Effector memory CD4-positive, alpha-beta T cell (primary cell): Measurements from ENCODE around the gene MAX.
"Not testable (repeated sequence)": the region's sequence is repeated elsewhere in the genome, so short reads cannot be mapped to it uniquely, and the experiment has no call there.

Source experiments
- DNase-seq, 3 donors: peaks; one replicate each; pipeline ENCODE4 v3.0.0-alpha.2; 2020
- H3K27ac ChIP-seq: 2 replicates; pipeline ENCODE4 v1.7.0; 2013; ENCODE audit warnings: mild to moderate bottlenecking, low read length, moderate library complexity; ENCODE audit not compliant: insufficient read depth, poor library complexity, severe bottlenecking
- H3K27me3 ChIP-seq: replicated peaks from 2 replicates; pipeline ENCODE4 v1.7.0; 2013; ENCODE audit warnings: mild to moderate bottlenecking, low read length; ENCODE audit not compliant: insufficient read depth, control insufficient read depth, poor library complexity, severe bottlenecking
- H3K36me3 ChIP-seq: 2 replicates; pipeline ENCODE4 v1.7.0; 2013; ENCODE audit warnings: mild to moderate bottlenecking, low read length, moderate library complexity; ENCODE audit not compliant: control insufficient read depth, insufficient read depth
- H3K4me1 ChIP-seq: 2 replicates; pipeline ENCODE4 v1.7.0; 2013; ENCODE audit warnings: low read length, mild to moderate bottlenecking; ENCODE audit not compliant: control insufficient read depth, insufficient read depth, poor library complexity, severe bottlenecking
- H3K4me3 ChIP-seq: 2 replicates; pipeline ENCODE4 v1.7.0; 2013; ENCODE audit warnings: low read length, low read depth, mild to moderate bottlenecking; ENCODE audit not compliant: insufficient read depth, poor library complexity, severe bottlenecking
- H3K9me3 ChIP-seq: 2 replicates; pipeline ENCODE4 v1.7.0; 2013; ENCODE audit warnings: mild to moderate bottlenecking, low read length, moderate library complexity; ENCODE audit not compliant: control insufficient read depth

MAX gene

DNA sequence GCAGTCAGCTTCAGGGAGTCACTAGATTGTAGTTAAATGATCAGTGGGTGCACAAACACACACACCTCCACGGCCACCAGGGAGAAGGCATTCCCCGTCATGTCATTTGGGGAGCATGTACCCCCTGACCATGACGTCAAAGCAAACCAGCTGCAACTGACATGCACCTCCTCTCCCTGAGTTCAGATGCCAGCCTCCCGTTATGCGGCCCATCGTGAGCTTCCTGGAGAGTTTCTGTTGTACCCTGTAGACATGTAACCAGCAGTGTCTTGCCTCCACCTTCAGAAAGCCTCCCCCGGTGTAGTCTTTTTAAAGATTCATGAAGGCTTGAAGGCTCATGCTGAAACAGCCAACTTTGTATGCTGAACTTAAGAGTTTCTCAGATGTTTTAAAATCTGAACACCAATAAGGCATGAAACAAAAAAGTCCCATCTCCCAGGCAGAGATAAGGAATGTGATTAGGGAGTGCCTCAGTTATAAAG lies 60.8 kb downstream of the MAX start:
- Histone ChIP-seq H3K4me3 (no peak overlapping the region), H3K27ac (no peak overlapping the region), H3K9me3 (no peaks in the 10 kb centered on the region), H3K36me3 (peaks cover 19% of the 10 kb centered on the region), H3K27me3 (no peaks in the 10 kb centered on the region), H3K4me1 (no peaks in the 10 kb centered on the region)
- no peak for DNase-seq

DNA sequence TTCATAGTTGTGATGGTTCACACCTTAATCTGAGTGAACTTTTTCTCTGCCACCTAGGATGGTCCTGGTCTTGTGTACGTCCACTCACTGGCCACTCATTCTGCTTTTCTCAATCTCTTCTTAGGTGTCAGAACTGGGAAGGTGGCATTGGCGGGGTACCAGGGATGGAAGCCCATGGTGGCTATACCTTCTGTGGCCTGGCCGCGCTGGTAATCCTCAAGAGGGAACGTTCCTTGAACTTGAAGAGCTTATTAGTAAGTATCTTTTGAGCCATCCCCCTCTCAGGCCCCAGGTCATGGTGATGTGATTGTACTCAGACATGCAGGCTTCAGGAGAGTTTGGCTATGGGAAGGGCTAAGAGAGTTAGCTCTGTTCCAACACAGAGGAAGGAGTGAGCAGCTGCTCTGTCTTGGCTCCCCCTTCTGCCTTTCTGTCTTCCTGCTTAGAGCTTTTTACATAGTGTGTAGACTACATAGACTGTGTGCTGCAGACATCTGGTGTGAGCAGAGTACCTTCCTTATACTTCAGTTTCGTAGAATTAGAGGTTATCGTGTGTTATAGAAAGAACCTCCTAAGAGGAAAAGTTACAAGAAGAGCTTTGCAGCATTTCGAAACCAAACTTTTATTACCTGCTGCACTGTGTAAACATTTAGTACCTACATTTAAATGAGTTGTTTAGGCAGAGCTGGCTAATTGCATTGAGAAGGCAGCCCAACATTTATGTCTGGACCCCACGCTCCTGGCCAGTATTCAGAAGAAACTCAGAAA lies 61.5 kb downstream of the MAX start:
- no peak for DNase-seq
- Histone ChIP-seq H3K4me1 (no peaks in the 10 kb centered on the region), H3K9me3 (no peaks in the 10 kb centered on the region), H3K4me3 (no peak overlapping the region), H3K27ac (no peak overlapping the region), H3K36me3 (peaks cover 19% of the 10 kb centered on the region), H3K27me3 (no peaks in the 10 kb centered on the region)

DNA sequence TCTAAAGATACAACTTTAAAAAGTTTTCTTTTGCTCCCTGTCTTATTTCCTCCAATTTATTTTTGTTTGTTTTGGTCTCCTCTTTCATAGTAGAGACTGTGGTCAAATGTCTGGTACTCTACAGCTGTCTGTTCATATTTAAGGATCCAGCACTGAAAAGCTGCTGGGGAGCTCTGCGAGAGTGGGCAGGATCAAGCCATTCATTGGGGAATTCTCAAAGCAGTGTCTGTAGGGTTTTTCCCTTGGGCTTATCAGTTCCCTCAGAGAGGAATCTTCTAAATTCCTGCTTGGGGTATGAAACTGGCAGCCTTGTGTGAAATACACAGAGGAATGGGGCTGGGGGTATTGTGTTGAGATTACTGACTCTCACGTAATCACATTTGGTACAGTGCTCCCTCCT lies 63.4 kb downstream of the MAX start:
- Histone ChIP-seq H3K4me3 (no peak overlapping the region), H3K9me3 (no peaks in the 10 kb centered on the region), H3K36me3 (peaks cover 9% of the 10 kb centered on the region), H3K27ac (no peak overlapping the region), H3K4me1 (no peaks in the 10 kb centered on the region), H3K27me3 (no peaks in the 10 kb centered on the region)
- DNase-seq: no peak

DNA sequence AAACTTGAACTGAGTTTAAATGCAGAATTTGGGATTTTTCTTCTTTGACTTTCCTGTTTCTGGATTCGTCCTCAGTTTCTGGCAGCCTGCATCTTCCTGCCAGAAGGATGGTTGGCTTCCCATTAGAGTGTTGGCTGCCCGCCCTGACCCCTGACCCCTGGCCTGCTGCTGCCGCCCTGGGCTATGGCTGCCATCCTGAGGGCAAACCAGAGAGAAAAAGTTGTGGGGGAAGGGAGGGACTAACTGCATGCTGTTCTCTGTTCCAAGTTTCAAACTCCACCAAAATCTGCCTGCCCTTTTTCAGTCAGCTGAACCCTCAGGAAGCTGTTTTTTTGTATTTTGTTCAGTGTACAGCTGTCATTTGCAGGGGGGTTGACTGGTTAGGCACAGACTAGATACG lies 67.3 kb downstream of the MAX start:
- no peaks in the 10 kb centered on the region for H3K4me1 ChIP-seq
- H3K9me3 ChIP-seq: no peaks in the 10 kb centered on the region
- H3K36me3 ChIP-seq: peaks cover 11% of the 10 kb centered on the region
- H3K27me3 ChIP-seq: no peaks in the 10 kb centered on the region
- DNase-seq: no peak
- no peak overlapping the region for H3K27ac ChIP-seq
- H3K4me3 ChIP-seq: no peak overlapping the region

DNA sequence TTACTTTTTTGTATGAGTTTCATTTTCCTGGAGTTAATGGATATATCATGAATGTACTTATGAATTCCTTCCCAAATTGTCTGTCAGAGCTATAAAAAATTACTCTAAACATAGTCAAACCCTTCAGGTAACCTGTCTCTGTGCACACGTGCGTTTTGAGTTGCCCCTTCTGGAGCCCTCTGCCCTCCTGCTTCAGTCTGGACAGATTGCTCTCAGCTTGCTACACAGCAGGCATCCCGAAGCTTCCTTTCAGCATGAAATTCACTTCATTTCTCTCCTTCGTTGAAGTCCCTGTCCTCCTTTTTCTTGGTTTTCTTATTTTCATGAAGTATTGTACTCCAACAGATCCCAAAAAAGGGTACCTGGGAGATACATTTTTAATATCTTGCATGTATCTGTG lies 68.3 kb downstream of the MAX start:
- H3K4me1 ChIP-seq: no peaks in the 10 kb centered on the region
- no peak overlapping the region for H3K27ac ChIP-seq
- no peaks in the 10 kb centered on the region for H3K9me3 ChIP-seq
- no peaks in the 10 kb centered on the region for H3K27me3 ChIP-seq
- H3K4me3 ChIP-seq: no peak overlapping the region
- DNase-seq: no peak
- peaks cover 15% of the 10 kb centered on the region for H3K36me3 ChIP-seq

DNA sequence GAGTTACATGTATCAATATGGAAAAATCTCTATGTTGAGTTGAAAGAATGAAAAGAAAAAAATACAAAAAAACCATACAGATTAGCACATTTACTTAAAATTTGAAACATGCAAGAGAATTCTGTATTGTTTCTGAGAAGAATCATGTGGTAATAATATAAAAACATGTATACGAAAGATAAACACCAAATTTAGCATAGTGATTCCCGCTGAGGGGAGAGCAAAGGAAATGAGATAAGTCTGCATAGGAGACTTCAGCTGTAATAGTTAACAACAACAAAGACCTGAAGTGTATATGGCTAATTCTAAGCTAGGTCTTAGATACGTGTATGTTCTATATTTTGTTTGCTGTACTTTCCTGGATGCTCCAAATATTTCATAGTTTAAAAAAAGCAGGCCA lies 69.1 kb downstream of the MAX start:
- Histone ChIP-seq H3K36me3 (peaks cover 17% of the 10 kb centered on the region), H3K9me3 (no peaks in the 10 kb centered on the region), H3K4me1 (no peaks in the 10 kb centered on the region), H3K27ac (no peak overlapping the region), H3K4me3 (no peak overlapping the region), H3K27me3 (no peaks in the 10 kb centered on the region)
- no peak for DNase-seq

DNA sequence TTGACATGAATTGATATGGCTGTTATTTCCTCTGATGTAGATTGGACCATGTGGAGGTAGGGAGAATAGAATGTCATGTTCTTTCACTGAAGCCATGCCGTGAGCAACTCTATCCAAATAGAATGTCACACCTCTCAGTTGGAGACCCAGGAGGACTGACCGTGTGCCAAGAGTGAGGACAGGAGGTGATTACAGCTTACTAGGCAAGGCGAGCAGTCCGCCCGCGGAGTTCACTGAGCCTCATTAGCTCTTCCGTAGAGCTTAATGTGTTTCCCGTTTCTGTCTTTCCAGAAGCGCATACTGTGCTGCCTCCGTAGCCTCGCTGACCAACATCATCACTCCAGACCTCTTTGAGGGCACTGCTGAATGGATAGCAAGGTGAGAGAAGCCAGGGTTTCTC lies 70.0 kb downstream of the MAX start:
- H3K9me3 ChIP-seq: no peaks in the 10 kb centered on the region

DNA sequence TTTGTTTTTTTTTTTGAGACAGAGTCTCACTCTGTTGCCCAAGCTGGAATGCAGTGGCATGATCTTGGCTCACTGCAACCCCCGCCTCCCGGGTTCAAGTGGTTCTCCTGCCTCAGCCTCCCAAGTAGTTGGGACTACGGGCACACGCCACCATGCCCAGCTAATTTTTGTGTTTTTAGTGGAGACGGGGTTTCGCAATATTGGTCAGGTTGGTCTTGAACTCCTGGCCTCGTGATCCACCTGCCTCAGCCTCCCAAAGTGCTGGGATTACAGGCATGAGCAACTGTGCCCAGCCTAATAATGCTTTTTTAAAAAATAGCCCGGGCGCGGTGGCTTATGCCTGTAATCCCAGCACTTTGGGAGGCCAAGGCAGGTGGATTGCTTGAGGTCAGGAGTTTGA lies 71.0 kb downstream of the MAX start:
- H3K4me1 ChIP-seq: not testable (repeated sequence)

More for the DNA sequence above, 70.0 kb downstream of the MAX start:
- Histone ChIP-seq H3K4me1 (no peaks in the 10 kb centered on the region), H3K27me3 (no peaks in the 10 kb centered on the region), H3K4me3 (no peak overlapping the region), H3K36me3 (peaks cover 26% of the 10 kb centered on the region), H3K27ac (no peak overlapping the region)
- DNase-seq: no peak

DNA sequence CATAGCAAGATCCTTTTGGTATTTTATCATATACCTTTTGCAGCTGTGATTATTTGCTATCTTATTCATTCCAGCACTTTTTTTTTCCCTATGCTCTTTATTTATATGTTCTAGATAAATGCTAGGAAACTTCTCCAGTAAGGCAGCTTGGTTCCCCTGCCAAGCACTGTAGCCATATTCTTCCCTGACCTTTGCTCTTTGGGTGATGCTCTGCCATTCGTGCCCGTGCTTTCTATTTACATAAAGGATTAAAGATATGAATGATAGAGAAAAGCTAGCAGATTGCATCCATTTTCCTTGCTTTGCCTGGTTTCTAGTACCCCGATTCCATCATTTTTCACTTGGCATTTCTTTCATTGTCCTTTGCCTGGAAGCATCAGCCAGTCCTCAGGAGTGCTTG lies 73.4 kb downstream of the MAX start:
- Histone ChIP-seq H3K27me3 (no peaks in the 10 kb centered on the region), H3K4me1 (no peaks in the 10 kb centered on the region), H3K27ac (no peak overlapping the region), H3K9me3 (no peaks in the 10 kb centered on the region), H3K4me3 (no peak overlapping the region), H3K36me3 (peaks cover 32% of the 10 kb centered on the region)
- no peak for DNase-seq

More for the DNA sequence above, 71.0 kb downstream of the MAX start:
- not testable (repeated sequence) for H3K27me3 ChIP-seq, H3K4me3 ChIP-seq, H3K9me3 ChIP-seq, DNase-seq, H3K27ac ChIP-seq
- H3K36me3 ChIP-seq: peaks cover 32% of the 10 kb centered on the region

DNA sequence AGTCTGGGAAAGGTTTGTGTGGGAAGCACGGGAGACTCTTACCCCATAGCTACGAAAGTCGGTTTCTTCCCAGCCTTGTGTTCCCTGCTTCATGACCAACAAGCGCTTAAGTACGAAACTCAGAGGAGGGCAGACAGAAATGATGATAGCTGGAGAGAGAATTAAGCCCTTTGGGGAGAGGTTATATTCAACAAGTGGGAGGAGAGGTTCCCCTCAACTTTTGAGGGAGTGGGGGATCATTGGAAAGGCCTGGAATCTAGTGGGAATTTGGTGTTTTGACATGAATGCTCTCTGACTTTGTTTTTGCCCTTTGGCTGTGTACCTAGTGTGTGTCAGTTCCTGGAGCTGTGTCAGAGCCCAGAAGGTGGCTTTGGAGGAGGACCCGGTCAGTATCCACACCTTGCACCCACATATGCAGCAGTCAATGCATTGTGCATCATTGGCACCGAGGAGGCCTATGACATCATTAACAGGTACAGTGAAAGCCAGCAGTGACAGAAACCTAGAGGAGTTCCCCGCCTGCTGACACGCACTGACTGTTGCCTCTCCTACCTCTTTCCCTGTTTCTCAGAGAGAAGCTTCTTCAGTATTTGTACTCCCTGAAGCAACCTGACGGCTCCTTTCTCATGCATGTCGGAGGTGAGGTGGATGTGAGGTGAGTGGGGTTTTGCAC lies 75.1 kb downstream of the MAX start:
- no peak for DNase-seq
- H3K27me3 ChIP-seq: no peaks in the 10 kb centered on the region
- no peaks in the 10 kb centered on the region for H3K9me3 ChIP-seq
- H3K4me1 ChIP-seq: no peaks in the 10 kb centered on the region
- no peak overlapping the region for H3K27ac ChIP-seq
- H3K36me3 ChIP-seq: peaks cover 25% of the 10 kb centered on the region
- no peak overlapping the region for H3K4me3 ChIP-seq
